GM12872 (cell line): Measurements from ENCODE around the gene HDAC3.

ENCODE experiments used
- TF ChIP-seq, protein P1 (sequence below): IDR thresholded peaks from 3 replicates; pipeline ENCODE4 v1.5.1; 2011; ENCODE audit warnings: low read depth, mild to moderate bottlenecking, low read length, moderate library complexity; ENCODE audit not compliant: insufficient read depth

The HDAC3 gene

DNA sequence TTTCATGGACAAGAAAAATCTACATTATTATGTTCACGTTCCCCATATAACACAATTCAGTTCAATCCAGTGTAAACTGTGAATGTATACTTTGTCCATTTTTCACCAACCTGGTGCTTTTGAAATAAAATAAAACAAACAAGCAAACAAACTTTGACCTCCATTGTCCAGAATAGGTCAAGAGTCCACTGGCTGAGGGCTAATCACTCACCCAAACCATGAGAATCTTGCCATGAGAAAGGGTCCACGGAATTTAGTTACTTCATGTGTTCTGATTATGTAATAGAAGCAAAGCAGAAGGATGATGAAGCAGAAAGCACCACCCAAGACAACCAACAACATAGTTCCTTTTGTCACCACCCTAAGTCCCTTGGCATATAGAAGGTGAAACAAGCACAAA is 46.5 kb downstream of the HDAC3 start:
- TF ChIP-seq, protein P1, sequence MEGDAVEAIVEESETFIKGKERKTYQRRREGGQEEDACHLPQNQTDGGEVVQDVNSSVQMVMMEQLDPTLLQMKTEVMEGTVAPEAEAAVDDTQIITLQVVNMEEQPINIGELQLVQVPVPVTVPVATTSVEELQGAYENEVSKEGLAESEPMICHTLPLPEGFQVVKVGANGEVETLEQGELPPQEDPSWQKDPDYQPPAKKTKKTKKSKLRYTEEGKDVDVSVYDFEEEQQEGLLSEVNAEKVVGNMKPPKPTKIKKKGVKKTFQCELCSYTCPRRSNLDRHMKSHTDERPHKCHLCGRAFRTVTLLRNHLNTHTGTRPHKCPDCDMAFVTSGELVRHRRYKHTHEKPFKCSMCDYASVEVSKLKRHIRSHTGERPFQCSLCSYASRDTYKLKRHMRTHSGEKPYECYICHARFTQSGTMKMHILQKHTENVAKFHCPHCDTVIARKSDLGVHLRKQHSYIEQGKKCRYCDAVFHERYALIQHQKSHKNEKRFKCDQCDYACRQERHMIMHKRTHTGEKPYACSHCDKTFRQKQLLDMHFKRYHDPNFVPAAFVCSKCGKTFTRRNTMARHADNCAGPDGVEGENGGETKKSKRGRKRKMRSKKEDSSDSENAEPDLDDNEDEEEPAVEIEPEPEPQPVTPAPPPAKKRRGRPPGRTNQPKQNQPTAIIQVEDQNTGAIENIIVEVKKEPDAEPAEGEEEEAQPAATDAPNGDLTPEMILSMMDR, result no peak

DNA sequence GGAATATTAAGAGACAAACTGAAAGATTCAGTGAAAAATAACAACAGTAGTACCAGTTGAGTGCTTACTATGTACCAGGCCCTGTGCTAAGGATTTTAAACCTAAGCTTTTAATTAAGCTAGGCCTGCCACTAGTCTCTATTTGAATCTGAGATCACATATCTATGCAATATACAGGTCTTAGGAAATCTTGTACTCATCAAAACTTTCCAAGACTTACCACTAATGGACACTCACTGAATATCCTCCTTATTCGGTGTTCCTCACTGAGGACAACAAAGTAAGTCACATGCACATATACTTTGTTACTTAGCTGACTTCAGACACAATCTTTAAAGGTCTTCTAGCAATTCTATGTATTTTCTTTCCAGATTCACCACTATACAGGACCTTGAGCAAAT is 50.4 kb downstream of the HDAC3 start:
- TF ChIP-seq, protein P1, result no peak

DNA sequence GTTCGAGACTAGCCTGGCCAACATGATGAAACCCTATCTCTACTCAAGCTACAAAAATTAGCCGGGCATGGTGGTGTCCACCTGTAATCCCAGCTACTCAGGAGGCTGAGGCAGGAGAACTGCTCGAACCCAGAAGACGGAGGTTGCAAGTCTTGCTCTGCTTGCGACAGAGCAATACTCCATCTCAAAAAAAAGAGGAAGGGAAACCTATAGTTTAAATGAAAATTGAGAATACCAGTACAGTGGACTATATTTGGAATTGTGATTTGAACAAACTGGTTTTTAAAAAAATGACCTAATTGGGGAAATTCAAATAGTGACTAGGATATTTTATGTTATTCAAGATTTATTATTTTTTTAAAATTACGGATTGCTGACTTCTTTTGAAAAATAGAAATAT is 51.1 kb downstream of the HDAC3 start:
- TF ChIP-seq, protein P1, result no peak

DNA sequence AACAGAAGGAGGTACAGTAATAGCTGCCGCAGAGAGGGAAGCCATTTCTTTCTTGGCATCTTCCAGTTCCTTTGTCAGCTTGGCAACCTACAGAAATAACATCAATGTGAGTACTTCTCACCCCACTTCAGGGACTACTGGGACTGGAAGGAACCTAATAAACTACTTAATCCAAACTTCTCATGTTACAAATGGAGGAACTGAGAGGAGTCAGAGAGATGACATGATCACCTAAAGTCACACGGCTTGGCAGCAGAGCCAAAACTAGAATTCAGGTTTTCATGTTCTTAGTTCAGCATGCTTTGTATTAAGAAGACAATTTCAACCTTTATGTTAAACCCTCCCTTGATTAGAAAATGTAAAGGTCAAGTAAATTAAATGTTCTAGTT is 62.5 kb downstream of the HDAC3 start:
- TF ChIP-seq, protein P1, result no peak

DNA sequence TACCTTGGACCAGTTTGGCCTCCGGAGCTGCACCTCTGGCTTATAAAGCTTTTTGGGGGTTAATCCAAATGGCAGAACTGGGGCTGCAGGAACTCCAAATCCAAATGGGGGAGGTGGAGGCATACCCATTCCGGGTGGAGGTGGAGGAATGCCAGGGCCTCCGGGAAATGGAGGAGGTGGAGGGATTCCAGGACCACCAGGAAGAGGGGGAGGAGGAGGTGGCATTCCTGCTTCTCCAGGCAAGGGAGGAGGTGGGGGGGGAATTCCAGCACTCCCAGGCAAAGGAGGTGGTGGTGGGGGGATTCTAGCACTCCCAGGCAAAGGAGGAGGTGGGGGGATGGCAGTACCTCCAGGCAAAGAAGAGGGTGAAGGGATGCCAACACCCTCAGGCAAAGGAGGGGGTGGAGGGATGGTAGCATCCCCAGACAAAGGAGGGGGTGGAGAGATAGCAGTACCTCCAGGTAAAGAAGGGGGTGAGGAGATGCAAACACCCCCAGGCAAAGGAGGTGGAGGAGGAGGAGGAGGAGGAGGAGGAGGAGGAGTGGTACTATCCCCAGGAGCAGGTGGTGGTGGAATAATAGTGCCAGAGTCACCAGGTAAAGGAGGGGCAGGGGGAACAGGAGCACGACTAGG is 63.0 kb downstream of the HDAC3 start:
- TF ChIP-seq, protein P1, result no peak
